Stimulated activated CD4-positive, alpha-beta T cell treated with anti-CD3 and anti-CD28 coated beads, Interleukin-2, amount 100 ng/mL, for 24 hours (primary cell): Measurements from ENCODE around the gene LST1.

Source experiments
- DNase-seq, 2 donors: peaks; one replicate each; pipeline ENCODE4 v3.0.0-alpha.2; 2020

LST1 gene

DNA sequence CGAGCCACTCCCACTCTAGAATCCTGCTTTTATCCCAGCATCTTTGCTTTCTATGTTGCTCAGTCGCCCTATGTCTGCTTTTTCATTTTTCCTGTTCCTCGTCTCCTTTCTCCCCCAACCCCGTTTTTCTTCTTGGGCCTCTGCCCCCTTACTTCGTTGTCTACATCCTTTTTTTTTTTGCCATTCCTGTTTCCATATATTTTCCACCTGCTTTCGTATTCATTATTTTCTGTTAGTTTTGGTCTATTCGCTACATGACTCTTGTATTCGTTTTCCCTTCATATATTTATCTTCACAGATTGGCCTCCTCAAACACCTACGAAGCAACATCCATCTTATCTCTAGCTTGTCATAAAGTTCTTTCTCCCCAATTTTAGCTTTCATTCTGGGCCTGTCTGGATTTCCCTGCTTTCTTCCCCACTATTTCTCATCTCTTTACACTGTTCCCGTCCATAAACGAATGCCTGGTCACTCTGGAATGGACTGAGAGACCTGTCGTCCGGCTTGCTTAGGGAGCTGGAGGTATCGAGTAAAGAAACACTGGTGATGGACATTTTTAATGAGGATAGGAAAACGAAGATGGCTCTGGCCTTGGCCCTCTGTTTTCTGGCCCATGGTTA is 35.4 kb downstream of the LST1 start:
- no peak for DNase-seq

DNA sequence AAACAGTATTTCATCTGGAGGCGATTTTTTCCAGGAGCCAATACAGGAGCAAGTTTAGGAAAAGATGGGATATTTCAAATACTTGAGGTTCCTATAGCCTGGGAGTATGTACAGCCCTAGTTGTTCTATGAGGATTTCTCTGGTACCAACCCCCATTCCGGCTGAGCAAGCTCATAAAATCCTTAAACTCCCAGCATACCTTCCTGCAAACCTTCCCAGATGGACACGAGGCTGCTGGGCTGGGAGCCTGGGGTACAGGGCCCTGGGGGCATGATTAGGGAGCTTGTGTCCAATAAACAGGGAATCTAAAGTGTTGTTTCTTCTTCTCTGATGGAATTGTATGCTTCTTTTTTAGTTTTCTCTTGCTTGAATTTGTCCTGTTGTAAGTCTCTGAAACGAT is 35.9 kb downstream of the LST1 start:
- no peak for DNase-seq

DNA sequence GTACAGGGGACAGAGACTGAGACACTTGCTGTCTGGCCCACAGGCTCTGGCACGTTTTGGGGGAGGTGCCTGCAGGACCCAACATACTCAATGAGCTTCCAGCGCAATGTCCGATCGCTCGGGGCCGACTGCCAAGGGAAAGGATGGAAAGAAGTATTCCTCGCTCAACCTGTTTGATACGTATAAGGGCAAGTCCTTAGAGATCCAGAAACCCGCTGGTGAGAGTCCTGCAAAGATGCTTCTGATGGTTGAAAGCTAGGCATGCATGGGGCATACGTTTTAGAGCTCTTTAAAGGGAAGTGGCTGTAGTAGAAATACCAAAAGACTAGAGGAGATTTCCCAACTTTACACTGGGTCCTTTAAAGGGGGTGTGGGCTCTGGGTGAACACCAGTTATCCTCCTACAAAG is 36.6 kb downstream of the LST1 start:
- no peak for DNase-seq

GRCh38 chr6:31624070-31624469 is 38.0 kb downstream of the LST1 start:
- no peak for DNase-seq

DNA sequence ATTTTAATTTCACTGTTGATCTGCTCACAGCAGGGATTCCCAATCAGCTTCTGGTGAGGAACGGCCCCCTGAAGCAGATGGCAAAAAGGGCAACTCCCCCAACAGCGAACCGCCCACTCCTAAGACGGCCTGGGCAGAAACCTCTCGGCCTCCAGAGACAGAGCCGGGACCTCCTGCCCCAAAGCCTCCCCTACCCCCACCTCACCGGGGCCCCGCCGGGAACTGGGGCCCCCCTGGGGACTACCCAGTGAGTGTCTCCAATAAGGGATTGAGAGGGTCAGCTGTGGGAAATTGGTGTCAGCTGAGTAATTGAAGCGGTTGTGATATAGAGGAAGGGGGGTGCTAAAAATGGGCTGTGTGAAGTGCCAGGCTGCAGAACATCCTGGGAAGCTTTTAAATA is 40.9 kb downstream of the LST1 start:
- no peak for DNase-seq

DNA sequence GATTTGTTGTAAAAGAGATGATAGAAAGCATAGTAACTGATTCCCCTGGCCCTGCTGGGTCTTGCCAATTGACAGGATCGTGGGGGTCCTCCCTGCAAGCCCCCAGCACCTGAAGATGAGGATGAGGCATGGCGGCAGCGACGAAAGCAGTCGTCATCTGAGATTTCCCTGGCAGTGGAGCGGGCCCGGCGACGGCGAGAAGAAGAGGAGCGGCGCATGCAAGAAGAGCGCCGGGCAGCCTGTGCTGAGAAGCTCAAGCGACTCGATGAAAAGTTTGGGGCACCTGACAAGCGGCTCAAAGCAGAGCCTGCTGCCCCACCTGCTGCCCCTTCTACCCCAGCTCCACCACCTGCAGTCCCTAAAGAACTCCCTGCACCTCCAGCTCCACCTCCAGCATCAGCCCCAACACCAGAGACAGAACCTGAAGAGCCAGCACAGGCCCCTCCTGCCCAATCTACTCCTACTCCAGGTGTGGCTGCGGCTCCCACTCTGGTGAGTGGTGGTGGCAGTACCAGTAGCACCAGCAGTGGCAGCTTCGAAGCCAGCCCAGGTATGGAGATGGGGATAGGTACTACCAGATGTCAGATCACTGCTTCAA is 41.7 kb downstream of the LST1 start:
- DNase-seq, result no peak

DNA sequence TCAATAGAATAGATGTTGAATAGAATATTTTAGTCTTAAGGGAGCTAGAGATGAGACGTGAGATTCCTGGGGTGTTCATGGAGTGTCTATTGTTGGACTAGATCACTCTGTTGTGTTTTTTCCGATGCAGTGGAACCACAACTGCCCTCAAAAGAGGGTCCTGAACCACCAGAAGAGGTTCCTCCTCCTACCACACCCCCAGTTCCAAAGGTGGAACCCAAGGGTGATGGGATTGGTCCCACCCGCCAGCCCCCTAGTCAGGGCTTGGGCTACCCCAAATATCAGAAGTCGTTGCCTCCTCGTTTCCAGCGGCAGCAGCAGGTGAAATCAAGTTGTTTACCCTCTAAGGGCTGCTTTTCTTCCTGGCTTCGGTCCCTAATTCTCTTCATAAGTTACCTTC is 42.9 kb downstream of the LST1 start:
- DNase-seq, result no peak

DNA sequence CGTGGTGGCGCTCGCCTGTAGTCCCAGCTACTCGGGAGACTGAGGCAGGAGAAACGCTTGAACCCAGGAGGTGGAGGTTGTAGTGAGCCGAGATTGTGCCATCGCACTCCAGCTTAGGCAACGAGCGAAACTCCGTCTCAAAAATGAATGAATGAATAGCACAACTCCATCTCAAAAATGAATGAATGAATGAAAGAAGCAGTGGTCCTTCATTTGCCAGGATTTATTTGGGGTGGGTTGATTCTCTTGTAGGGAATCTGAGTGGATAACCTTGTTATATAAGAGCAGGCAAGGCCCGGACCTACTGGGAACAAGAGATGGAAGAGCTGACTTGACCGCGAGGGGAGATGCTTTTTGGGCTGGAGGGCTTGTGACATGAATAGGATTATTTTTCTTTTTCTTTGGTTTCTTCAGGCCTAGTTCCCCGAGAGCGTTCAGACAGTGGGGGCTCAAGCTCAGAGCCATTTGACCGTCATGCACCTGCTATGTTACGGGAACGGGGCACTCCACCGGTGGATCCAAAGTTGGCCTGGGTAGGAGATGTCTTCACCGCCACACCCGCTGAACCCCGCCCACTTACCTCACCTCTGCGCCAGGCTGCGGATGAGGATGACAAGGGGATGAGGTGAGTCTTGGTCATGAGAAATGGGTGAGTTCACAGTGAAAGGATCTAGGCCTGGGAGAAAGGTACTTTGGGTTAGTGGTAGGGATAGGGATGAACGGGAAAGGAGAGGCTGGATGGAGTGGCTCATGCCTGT is 44.3 kb downstream of the LST1 start:
- DNase-seq, result no peak

- DNase-seq, result no peak
These were observed 45.1 kb downstream of the LST1 start for GRCh38 chr6:31631209-31631608.

DNA sequence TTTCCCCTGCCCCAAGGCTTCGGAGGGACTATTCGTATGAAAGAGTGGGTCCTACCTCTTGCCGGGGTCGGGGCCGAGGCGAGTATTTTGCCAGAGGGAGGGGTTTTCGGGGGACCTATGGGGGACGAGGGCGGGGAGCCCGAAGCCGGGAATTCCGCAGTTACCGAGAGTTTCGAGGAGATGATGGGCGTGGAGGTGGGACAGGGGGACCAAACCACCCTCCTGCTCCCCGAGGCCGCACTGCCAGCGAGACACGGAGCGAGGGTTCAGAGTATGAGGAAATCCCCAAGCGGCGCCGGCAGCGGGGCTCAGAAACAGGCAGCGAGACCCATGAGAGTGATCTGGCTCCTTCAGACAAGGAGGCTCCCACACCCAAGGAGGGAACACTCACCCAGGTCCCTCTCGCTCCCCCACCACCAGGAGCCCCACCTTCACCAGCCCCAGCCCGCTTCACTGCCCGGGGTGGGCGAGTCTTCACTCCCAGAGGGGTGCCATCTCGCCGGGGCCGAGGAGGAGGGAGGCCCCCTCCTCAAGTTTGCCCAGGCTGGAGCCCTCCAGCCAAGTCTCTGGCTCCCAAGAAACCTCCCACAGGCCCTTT is 45.7 kb downstream of the LST1 start:
- no peak for DNase-seq

DNA sequence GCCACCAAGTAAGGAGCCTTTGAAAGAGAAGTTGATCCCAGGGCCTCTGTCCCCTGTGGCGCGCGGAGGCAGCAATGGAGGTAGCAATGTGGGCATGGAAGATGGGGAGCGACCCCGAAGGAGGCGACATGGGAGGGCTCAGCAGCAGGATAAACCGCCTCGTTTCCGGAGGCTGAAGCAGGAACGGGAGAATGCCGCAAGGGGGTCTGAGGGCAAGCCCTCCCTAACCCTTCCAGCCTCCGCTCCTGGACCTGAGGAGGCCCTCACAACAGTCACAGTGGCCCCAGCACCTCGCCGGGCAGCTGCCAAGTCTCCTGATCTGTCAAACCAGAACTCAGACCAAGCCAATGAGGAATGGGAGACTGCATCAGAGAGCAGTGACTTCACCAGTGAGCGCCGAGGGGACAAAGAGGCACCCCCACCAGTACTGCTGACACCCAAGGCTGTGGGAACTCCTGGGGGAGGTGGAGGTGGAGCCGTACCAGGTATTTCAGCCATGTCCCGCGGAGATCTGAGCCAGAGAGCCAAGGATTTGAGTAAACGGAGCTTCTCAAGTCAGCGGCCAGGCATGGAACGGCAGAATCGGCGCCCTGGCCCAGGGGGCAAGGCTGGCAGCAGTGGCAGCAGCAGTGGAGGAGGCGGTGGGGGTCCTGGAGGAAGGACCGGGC is 46.3 kb downstream of the LST1 start:
- no peak for DNase-seq

GRCh38 chr6:31633447-31633846 is 47.4 kb downstream of the LST1 start:
- DNase-seq, result no peak

DNA sequence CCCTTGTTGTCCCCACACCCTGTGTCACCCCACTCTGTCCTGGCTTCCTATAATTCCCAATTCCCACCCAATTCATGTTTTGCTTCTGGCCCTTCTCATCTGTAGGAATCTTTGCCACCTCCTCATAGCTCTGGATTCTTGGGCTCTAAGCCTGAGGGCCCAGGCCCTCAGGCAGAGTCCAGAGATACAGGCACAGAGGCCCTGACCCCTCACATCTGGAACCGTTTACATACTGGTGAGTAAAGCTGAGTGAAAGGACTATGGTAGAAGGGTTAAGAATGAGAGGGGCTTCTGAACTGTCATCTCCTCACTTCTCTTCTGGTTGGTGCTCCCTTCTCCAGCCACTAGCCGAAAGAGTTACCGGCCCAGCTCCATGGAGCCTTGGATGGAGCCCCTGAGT is 48.1 kb downstream of the LST1 start:
- no peak for DNase-seq

DNA sequence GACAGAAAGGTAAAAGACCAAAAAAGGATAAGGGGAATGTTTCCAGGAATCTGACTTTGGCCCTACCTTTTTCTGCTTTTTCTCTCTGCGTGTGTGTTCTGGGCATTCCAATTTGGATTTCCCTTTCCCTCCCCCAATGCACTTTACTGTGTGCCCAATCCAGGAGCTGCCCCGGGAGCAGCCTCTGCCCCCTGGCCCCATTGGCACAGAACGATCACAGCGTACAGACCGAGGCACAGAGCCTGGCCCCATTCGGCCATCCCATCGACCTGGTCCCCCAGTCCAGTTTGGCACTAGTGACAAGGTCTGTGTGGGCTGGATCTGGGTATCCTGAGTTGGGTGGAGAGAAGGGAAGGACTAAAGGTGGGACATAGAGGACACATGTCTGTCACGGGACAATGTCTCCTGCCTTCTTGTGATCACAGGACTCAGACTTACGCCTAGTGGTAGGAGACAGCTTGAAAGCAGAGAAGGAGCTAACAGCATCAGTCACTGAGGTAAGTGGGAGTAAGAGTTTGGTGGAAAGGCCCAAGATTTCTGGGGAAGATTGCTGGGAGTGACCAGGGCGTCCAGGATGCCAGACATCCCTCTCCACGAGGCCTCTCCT is 49.0 kb downstream of the LST1 start:
- no peak for DNase-seq

GRCh38 chr6:31636698-31637596 is 50.9 kb downstream of the LST1 start:
- DNase-seq, result no peak
